HG02852 (cell line): Measurements from ENCODE around the gene CACNA2D3.
"Not testable (repeated sequence)": the region's sequence is repeated elsewhere in the genome, so short reads cannot be mapped to it uniquely, and the experiment has no call there.

ENCODE experiments used
- ATAC-seq: cut with Tn5 transposase; IDR thresholded peaks from one replicate; pipeline ENCODE4 v1.9.1; 2021; ENCODE audit warnings: mild to moderate bottlenecking, moderate library complexity; ENCODE audit not compliant: unreplicated experiment

Gene CACNA2D3

DNA sequence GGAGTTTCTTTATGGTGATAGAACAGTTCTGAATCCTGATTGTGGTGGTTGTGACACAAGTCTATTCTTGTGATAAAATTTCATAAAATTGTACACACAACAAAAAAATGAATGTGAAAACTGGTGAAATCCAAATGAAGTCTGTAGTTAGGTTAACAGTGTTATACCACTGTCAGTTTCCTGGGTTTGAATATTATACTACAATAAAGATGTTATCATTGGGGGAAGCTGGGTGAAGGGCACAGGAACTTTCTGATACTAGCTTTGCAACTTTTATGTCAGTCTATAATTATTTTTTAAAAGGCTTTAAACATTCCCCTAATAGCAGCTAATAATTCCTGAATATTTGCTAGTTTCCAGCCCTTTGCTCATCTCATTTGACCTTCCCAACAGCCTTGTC lies 485.7 kb downstream of the CACNA2D3 start:
- ATAC-seq = no peak

DNA sequence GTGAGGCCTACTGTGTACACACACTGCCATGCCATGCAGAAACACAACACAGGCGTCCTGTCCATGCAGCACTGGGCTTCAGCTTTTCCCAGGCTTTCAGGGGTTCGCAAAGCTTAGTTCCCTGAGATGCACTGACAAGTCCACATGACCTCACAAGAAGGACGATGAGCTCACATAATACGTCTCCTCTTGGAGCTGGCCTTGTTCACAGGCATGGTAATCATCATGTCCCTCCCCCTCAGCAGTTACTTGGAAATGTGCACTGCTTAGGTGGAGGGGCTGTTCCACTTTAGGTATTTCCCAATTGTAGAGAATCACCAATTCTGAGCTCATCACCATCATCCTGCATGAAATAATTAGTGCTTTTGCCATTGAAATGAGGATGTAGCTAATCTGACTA lies 496.7 kb downstream of the CACNA2D3 start:
- no peak for ATAC-seq

DNA sequence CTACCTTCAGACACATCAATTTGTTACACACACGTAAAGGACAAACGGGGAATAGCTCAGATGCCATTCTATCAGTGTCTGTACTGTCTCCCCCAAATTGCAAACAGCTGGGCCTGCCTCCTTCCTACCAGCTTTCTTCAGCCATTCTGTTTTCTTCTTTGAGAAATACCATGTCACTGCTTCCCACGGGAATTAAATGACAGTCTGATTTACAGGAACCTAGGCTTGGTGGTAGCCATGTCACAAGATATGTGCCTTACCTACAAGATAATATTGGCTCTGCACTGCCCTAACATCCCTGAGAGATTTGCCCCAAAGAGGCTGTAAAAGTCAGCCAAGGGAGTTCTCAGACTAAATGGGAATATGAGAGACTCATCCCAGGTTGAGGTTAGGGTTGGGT lies 497.2 kb downstream of the CACNA2D3 start:
- ATAC-seq = no peak

DNA sequence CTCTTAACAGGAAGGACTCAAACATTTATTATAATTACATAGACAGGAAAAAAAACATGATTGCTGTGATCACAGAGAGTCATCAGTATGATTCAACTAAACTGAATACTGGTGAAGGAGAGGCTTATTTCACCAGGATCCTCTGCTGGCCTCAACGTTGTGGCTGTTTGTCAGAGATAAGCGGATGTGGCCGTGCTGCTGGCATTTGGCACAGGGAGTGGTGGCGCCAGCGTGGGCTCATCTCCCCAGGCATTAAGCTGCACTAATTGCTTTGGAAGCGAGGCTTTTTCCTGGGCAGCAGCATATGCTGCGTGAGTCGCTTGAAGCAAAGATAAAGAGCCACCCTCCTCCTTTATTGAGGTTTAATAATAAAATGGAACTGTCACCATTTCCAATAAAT lies 498.8 kb downstream of the CACNA2D3 start:
- ATAC-seq = no peak

DNA sequence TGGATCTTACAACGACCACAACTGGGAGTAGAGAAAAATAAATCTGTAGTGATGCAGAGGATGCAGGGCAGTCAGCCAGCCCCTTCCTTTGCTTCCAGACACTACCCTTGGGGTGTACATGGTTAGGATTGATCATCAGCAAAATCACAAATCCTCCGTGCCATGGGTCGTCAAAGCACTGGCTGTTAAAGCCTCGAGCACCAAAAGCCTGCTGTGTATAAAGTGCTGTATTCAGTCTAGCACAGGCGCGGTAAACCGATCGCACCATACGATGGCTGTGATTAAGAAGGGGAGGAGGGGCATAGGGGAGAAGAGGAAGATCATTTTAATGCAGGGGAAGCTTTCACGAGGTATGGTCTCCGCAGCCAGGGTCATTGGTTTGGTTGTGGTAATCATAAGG lies 500.3 kb downstream of the CACNA2D3 start:
- ATAC-seq = no peak

DNA sequence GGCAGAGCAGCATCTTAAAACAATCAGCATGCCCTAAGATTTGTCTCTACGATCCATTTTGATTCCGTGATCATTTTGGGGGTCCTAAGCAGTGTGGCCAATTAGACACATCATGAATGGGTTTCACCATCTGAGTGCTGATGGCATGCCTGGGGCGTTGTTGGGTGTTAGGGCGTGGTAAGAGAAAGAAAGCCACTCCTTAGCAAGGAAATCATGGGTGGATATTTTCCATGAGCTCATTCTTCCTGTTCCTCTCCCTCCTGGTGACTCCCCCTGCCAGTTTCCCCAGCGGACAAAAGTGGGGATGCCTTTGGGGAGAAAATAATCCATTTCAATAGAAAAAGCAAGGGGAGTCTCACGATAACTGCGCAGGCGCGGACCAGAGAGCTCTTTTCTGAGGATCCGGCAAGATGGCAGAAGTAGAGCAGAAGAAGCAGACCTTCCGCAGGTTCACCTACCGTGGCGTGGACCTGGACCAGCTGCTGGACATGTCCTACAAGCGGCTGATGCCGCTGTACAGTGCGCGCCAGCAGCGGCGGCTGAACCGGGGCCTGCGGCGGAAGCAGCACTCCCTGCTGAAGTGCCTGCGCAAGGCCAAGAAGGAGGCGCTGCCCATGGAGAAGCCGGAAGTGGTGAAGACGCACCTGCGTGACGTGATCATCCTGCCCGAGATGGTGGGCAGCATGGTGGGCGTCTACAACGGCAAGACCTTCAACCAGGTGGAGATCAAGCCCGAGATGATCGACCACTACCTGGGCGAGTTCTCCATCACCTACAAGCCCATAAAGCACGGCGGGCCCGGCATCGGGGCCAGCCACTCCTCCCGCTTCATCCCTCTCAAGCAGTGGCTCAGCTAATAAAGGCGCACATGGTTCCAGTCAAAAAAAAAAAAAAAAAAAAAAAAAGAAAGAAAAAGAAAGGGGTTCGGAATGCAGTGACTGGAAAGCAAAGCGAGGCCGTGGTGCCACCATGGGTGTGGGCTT lies 503.7 kb downstream of the CACNA2D3 start:
- ATAC-seq = no peak

DNA sequence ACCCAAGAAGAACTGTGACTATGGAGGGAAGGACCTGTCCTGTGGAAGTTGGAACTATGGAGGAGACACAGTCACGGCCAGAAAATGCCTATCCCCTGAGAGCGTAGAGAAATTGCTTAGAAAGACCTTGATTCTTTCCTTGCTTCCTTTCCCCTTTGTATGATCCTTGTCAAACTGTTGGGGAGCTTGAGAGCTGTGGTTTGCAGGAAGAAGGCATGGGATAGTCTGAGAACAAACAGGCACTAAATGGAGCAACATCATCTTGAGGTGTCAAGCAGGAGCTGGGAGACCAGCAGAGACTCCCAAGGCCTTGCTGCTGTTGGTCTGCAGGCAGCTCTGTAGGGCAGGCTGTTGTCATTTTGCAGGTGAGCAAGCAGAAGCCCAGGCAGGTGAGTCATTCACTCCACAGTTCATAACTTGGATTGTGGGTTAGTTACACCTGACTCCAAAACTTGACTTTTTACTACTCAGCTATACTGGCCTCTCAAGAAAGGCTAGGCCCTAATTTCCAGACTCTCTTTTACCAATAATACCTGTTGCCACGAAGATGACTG lies 506.6 kb downstream of the CACNA2D3 start:
- ATAC-seq = no peak

DNA sequence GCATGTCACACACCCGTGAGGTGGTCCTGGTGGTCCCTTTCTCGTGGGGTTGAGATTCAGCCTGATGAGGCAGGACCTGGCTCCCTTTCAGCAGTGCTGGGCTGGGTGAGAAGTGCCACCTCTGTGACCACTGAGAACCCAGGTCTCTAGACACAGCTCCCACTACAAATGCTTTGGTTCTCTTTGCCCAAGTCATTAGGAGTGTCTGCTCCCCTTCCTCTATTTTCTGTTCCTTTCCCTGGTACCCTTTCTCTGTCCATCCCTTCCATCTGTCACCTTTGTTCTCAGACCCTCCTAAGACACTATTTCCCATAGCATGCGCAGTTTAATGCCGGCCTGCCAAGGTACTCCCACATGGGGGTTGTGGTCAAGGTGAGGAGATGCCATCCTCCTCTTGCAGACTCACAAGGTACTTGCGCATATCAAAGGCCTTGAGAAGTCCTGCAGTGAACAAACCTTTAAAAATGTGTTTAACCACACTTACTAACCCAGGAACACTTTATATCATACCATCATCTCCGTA lies 507.8 kb downstream of the CACNA2D3 start:
- no peak for ATAC-seq

DNA sequence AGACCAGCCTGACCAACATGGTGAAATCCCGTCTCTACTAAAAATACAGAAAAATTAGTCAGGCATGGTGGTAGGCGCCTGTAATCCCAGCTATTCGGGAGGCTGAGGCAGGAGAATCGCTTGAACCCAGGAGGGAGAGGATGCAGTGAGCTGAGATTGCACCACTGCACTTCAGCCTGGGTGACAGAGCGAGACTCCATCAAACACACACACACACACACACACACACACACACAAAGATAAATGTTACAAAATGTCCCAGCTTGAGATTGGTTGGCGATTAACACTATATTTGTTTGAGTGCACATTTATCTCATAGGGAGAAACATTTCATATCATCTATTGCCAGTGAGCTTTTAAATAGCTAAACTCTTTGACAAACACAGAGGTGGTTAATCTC lies 508.6 kb downstream of the CACNA2D3 start:
- ATAC-seq = not testable (repeated sequence)

DNA sequence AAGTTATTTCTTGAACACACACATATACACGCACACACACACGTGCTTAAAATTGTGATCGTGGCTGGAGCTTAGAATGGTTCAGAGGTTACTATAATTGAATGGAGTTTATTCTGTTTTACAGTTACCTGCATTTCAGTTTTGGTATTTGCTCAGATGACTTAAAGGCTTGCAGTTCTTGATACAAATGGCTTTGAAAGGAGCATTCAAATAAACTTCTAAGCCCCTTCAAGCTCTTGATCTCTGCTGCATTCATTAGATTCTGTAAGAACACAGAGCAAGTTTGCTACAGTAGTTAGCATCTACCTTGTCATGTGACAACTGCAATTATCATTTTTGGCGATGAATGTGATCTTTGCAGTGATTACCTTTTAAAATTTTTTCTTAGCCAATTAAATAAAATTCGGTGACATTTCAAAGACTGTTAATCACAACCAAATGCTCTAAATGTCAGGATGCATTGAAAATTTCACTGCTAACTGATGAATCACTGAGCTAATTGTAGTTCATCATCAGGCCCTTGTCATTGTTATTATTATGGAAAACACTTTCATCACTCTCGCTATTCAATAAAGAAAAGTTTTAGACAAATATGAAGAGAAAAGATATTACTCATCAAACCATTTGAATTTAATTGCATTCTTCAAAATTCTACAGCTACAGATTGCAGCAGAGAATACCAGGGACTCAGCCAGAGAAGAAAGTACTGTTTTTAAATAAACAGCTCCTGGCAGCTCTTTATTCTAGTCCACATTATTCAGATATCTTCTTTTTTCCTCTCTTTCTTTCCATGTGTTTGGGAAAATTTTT lies 509.4 kb downstream of the CACNA2D3 start:
- no peak for ATAC-seq

DNA sequence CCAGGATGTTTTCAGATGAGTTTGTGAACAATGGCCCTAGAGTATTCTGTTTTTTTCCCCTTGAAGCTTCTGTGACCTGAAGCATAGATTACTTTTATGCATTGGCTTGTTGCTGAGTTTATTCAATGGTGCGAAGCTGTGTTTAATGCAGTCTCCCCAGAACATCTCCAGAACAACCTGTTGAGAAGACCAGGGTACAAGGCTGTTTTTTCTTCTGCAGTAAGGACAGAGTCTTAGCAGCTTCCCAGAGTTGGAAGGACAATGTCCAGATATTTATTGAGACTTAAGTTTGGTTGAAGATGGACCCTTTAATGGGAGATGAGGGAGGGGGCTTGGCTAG lies 509.9 kb downstream of the CACNA2D3 start:
- no peak for ATAC-seq

DNA sequence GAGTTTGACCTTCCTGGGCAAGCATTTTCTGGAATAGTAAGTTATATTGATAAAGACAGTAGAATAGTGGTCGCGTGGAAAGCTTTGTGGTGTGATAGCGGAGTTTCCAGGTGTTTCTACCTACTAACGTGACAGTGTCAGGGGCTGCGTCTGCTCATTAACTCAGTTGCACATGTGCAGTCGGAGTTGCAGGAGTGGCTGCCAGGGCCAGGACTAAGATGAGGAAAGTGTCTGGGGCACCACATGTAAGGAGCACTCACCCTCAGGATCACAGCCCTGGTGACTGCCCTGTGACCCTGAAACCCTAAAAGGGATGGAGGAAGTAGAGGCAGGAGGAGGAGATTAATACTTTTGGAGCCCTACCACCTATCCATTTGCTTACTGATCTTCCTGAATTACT lies 510.5 kb downstream of the CACNA2D3 start:
- no peak for ATAC-seq

DNA sequence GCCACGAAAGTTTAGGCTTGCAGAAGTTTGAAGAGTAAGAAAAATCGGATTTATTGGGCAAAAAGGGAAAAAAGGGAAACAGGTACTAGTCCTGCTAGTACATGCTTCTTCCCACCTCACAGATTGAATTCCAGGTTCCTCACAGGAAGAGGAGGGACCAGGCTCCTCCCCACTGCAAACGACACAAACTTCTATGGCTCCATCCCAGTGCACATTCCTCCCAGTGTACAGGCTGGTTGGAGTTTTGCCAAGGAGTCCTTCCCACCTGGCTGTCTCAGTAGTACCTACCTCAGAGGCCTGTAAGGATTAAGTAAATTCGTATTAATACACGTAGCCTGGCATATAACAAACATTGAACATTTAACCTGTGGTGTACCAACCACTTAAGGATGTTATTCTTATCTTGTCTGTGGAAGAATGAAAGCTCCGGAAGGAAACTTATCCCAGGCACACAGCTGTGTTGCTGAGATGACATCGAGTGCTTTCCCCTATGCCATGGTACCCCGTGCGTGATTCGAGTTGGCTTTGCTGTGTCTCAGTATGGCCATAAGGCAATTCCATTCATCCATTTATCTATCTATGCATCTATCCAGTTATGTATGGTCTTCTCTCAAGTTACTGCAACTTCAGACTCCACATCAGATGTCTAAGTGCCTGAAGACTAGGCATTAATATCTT lies 511.2 kb downstream of the CACNA2D3 start:
- no peak for ATAC-seq

DNA sequence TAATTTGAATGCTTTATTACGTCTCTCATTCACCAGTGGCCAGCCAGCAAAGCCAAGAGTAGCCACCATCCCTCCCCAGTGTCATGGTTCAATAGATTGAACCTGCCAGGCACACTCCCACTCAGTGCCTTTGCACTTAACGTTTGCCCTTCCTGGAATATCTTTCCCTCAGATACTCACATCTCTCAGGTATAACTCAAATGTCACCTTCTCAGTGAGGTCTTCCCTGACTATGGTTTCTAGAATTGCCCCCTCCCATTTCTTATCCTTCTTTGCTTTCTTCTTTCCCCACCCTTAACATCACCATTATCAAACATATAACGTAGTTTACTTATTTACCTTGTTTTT lies 511.7 kb downstream of the CACNA2D3 start:
- no peak for ATAC-seq

DNA sequence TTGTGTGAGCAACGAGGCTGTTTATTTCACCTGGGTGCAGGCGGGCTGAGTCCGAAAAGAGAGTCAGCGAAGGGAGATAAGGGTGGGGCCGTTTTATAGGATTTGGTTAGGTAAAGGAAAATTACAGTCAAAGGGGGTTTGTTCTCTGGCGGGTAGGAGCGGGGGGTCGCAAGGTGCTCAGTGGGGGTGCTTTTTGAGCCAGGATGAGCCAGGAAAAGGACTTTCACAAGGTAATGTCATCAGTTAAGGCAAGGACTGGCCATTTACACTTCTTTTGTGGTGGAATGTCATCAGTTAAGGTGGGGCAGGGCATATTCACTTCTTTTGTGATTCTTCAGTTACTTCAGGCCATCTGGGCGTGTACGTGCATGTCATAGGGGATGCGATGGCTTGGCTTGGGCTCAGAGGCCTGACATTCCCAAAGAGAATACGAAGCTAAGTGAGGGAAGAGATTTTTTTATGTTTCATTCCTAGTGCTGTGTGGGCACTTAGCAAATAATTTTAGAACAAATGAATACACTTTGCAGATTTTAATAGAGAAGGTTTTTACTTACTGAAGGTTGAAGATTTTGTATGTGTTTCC lies 517.5 kb downstream of the CACNA2D3 start:
- not testable (repeated sequence) for ATAC-seq

DNA sequence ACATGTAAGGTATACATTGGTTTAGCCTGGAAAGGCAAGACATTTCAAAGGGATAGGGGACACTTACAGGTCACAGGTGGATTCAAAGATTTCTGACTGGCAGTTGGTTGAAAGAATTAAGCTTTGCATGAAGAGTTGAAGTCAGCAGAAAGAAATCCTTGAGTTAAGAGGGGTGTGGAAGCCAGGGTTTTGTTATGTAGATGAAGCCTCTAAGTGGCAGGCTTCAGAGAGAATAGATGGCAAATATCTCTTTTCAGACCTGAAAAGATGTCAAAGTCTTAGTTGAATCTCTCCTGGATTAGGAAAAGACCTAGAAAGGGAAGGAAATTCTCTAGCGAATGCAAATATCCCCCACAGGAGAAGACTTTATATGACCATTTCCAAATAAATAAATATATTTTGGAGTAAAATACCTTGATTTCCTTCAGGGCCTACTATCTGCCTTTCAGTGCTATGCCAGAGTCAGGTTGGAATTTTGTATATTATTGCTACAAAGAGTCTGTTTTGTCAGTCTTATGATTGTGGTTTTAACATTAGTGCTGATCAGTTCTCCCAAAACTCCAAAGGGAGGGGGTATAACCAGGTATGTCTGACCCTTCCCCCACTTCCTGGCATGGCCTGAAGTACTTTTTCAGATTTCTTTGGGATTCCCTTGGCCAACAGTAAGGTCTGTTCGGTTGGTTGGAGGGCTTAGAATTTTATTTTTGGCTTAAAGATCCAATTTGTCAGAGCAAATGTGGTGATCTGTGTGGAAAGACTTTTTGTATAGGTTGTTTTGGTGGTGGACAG lies 519.1 kb downstream of the CACNA2D3 start:
- no peak for ATAC-seq

DNA sequence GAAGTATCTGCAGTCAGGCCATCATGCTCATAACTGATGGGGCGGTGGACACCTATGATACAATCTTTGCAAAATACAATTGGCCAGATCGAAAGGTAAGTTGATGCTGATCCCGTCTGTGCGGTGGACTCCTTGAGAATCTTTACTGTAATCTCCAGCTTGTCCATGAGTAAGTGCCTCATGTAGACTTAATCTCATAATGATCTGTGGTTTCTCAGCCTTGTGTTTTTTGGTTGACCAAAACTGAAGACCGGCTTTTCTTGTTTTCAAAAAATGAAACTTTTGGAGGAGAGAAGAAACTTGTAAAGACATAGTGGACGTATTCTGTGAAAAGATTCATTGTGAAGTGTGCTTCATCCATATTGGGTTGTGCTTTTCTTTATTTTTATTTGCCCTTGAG lies 519.8 kb downstream of the CACNA2D3 start:
- no peak for ATAC-seq

DNA sequence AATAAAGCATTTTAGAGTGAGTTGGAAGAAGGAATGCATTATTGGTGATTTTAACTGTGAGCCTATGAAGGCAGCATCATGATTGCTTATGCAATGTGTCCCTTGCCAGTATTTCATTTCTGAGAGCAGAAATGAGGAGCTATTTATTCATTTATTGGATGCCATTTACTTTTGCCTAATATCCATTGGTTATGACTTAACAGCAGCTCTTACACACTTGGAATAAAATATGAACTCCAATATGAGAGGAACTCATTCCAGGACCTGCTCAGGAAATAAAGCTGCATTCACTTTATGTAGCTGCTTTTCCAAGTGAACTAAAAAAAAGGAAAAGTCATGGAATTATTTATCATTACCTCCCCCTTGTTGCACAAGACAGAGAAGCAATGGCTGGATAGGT lies 525.4 kb downstream of the CACNA2D3 start:
- no peak for ATAC-seq

DNA sequence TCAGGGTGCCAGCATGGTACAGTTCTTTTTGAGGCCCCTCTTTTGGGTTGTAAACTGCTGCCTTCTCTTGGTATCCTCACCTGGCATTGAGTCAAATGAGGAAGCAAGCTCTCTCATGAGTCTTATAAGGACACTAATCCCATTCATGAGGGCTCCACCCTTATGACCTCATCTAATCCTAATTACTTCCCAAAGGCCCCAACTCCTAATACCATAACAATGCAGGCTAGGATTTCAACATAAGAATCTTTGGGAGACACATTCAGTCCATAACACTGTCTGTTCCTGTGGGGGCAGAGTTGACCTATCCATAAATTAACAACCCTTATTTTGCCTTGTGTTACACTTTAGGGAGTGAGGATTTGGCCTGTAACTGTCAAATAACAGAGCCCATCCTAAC lies 527.2 kb downstream of the CACNA2D3 start:
- ATAC-seq = no peak
